BLaER1 (cell line): Measurements from ENCODE around the gene LGALS12.
"Not testable (repeated sequence)": the region's sequence is repeated elsewhere in the genome, so short reads cannot be mapped to it uniquely, and the experiment has no call there.

ENCODE experiments used
- H3K27ac ChIP-seq: shearing (Covaris generic); formaldehyde crosslinking; 2 replicates; pipeline ENCODE4 v1.8.1; 2022
- H3K27me3 ChIP-seq: shearing (Covaris generic); formaldehyde crosslinking; 2 replicates; pipeline ENCODE4 v1.8.1; 2022
- H3K36me3 ChIP-seq: shearing (Covaris generic); formaldehyde crosslinking; 2 replicates; pipeline ENCODE4 v1.8.1; 2022
- H3K4me1 ChIP-seq: shearing (Covaris generic); formaldehyde crosslinking; 2 replicates; pipeline ENCODE4 v1.8.1; 2022
- H3K4me2 ChIP-seq: shearing (Covaris generic); formaldehyde crosslinking; 2 replicates; pipeline ENCODE4 v1.8.1; 2022
- H3K4me3 ChIP-seq: shearing (Covaris generic); formaldehyde crosslinking; 2 replicates; pipeline ENCODE4 v1.8.1; 2022
- H3K9ac ChIP-seq: shearing (Covaris generic); formaldehyde crosslinking; 2 replicates; pipeline ENCODE4 v1.8.1; 2022
- H3K9me3 ChIP-seq: shearing (Covaris generic); formaldehyde crosslinking; 2 replicates; pipeline ENCODE4 v1.8.1; 2022
- H4K20me1 ChIP-seq: shearing (Covaris generic); formaldehyde crosslinking; 2 replicates; pipeline ENCODE4 v1.8.1; 2022
- Cebpa-rat ChIP-seq: shearing (Covaris generic); IDR thresholded peaks from 2 replicates; pipeline ENCODE4 v1.8.1; 2022

LGALS12 gene

GRCh38 chr11:63532117-63532516, 26.2 kb downstream of the LGALS12 start:
- Histone ChIP-seq H3K4me1 (peaks cover 76% of the 10 kb centered on the region), H3K36me3 (no peaks in the 10 kb centered on the region), H3K4me3 (no peak overlapping the region), H4K20me1 (no peaks in the 10 kb centered on the region), H3K4me2 (peak overlapping the region; percentile 67), H3K9ac (no peak overlapping the region), H3K27me3 (no peaks in the 10 kb centered on the region), H3K9me3 (no peaks in the 10 kb centered on the region), H3K27ac (no peak overlapping the region)
- TF ChIP-seq Cebpa-rat = no peak

GRCh38 chr11:63532799-63533475, 27.1 kb downstream of the LGALS12 start:
- no peak for TF ChIP-seq Cebpa-rat
- no peak overlapping the region for H3K9ac ChIP-seq
- H3K27ac ChIP-seq = no peak overlapping the region
- peak overlapping the region; percentile 67; the same call in 1 of the 2 replicates for H3K4me2 ChIP-seq
- H3K4me1 ChIP-seq = peaks cover 77% of the 10 kb centered on the region
- no peaks in the 10 kb centered on the region for H3K27me3 ChIP-seq
- H3K36me3 ChIP-seq = no peaks in the 10 kb centered on the region
- no peaks in the 10 kb centered on the region for H4K20me1 ChIP-seq
- H3K9me3 ChIP-seq = no peaks in the 10 kb centered on the region
- H3K4me3 ChIP-seq = no peak overlapping the region

- TF ChIP-seq Cebpa-rat = no peak
- Histone ChIP-seq H3K36me3 (no peaks in the 10 kb centered on the region), H3K27me3 (no peaks in the 10 kb centered on the region), H3K9ac (no peak overlapping the region), H3K4me2 (peak overlapping the region; percentile 3; the same call in 1 of the 2 replicates), H3K9me3 (no peaks in the 10 kb centered on the region), H3K4me1 (peaks cover 77% of the 10 kb centered on the region), H3K4me3 (no peak overlapping the region), H4K20me1 (no peaks in the 10 kb centered on the region), H3K27ac (no peak overlapping the region)
These were observed 28.2 kb downstream of the LGALS12 start for GRCh38 chr11:63534076-63534475.

- Histone ChIP-seq H3K36me3 (no peaks in the 10 kb centered on the region), H3K9me3 (no peaks in the 10 kb centered on the region), H3K4me2 (no peak overlapping the region), H3K27ac (no peak overlapping the region), H3K27me3 (no peaks in the 10 kb centered on the region), H3K4me3 (no peak overlapping the region), H4K20me1 (no peaks in the 10 kb centered on the region), H3K9ac (no peak overlapping the region), H3K4me1 (peaks cover 69% of the 10 kb centered on the region)
- TF ChIP-seq Cebpa-rat = no peak
These were observed 29.1 kb downstream of the LGALS12 start for GRCh38 chr11:63534895-63535461.

- no peak overlapping the region for H3K9ac ChIP-seq
- H3K4me2 ChIP-seq = peak overlapping the region; percentile 98
- H3K27ac ChIP-seq = no peak overlapping the region
- H3K27me3 ChIP-seq = no peaks in the 10 kb centered on the region
- H3K9me3 ChIP-seq = no peaks in the 10 kb centered on the region
- TF ChIP-seq Cebpa-rat = no peak
- no peaks in the 10 kb centered on the region for H4K20me1 ChIP-seq
- H3K4me3 ChIP-seq = no peak overlapping the region
- H3K36me3 ChIP-seq = no peaks in the 10 kb centered on the region
- H3K4me1 ChIP-seq = peaks cover 66% of the 10 kb centered on the region
These were observed 29.9 kb downstream of the LGALS12 start for GRCh38 chr11:63535734-63536133.

GRCh38 chr11:63536669-63537292, 30.9 kb downstream of the LGALS12 start, which contains the start of gene PLAAT4:
PLAAT4 (plus strand) TSS chr11:63536808; CDS start chr11:63536869, 61 bp downstream.
- Histone ChIP-seq H3K9me3 (no peaks in the 10 kb centered on the region), H3K36me3 (no peaks in the 10 kb centered on the region), H3K4me1 (peaks cover 57% of the 10 kb centered on the region), H3K9ac (peak within 1 kb of the TSS; percentile 77), H3K27ac (peak within 1 kb of the TSS; percentile 80), H3K4me3 (peak within 1 kb of the TSS; percentile 64), H3K27me3 (no peaks in the 10 kb centered on the region), H4K20me1 (no peaks in the 10 kb centered on the region), H3K4me2 (peak within 1 kb of the TSS; percentile 98)
- no peak for TF ChIP-seq Cebpa-rat

GRCh38 chr11:63537293-63538101, 31.6 kb downstream of the LGALS12 start:
- no peaks in the 10 kb centered on the region for H4K20me1 ChIP-seq
- TF ChIP-seq Cebpa-rat = no peak
- peak overlapping the region; percentile 80 for H3K27ac ChIP-seq
- no peaks in the 10 kb centered on the region for H3K9me3 ChIP-seq
- peak overlapping the region; percentile 64 for H3K4me3 ChIP-seq
- no peaks in the 10 kb centered on the region for H3K36me3 ChIP-seq
- H3K4me1 ChIP-seq = peaks cover 50% of the 10 kb centered on the region
- H3K9ac ChIP-seq = peak overlapping the region; percentile 77
- H3K4me2 ChIP-seq = peak overlapping the region; percentile 98
- no peaks in the 10 kb centered on the region for H3K27me3 ChIP-seq

GRCh38 chr11:63542506-63542905, 36.6 kb downstream of the LGALS12 start:
- not testable (repeated sequence) for H3K9ac ChIP-seq, H3K27me3 ChIP-seq, H3K4me3 ChIP-seq, H4K20me1 ChIP-seq, H3K36me3 ChIP-seq, H3K9me3 ChIP-seq, H3K27ac ChIP-seq, H3K4me2 ChIP-seq
- peaks cover 36% of the 10 kb centered on the region for H3K4me1 ChIP-seq

GRCh38 chr11:63543711-63544110, 37.8 kb downstream of the LGALS12 start:
- Histone ChIP-seq H4K20me1 (no peaks in the 10 kb centered on the region), H3K4me2 (peak overlapping the region; percentile 40)
- TF ChIP-seq Cebpa-rat = no peak

More at GRCh38 chr11:63543711-63544110, 37.8 kb downstream of the LGALS12 start:
- H3K27me3 ChIP-seq = no peaks in the 10 kb centered on the region
- H3K9me3 ChIP-seq = no peaks in the 10 kb centered on the region
- no peak overlapping the region for H3K9ac ChIP-seq
- H3K4me1 ChIP-seq = peaks cover 25% of the 10 kb centered on the region
- H3K4me3 ChIP-seq = no peak overlapping the region
- no peak overlapping the region for H3K27ac ChIP-seq
- H3K36me3 ChIP-seq = peaks cover 9% of the 10 kb centered on the region; the same call in 1 of the 2 replicates
